GM15510 (cell line): ENCODE results near the gene TXNDC16.

ENCODE experiments used
- POLR2A ChIP-seq: IDR thresholded peaks from 3 replicates; pipeline ENCODE4 v1.6.1; 2011; ENCODE audit warnings: borderline replicate concordance; ENCODE audit not compliant: insufficient read length; ENCODE audit errors: extremely low read depth

The TXNDC16 gene

DNA sequence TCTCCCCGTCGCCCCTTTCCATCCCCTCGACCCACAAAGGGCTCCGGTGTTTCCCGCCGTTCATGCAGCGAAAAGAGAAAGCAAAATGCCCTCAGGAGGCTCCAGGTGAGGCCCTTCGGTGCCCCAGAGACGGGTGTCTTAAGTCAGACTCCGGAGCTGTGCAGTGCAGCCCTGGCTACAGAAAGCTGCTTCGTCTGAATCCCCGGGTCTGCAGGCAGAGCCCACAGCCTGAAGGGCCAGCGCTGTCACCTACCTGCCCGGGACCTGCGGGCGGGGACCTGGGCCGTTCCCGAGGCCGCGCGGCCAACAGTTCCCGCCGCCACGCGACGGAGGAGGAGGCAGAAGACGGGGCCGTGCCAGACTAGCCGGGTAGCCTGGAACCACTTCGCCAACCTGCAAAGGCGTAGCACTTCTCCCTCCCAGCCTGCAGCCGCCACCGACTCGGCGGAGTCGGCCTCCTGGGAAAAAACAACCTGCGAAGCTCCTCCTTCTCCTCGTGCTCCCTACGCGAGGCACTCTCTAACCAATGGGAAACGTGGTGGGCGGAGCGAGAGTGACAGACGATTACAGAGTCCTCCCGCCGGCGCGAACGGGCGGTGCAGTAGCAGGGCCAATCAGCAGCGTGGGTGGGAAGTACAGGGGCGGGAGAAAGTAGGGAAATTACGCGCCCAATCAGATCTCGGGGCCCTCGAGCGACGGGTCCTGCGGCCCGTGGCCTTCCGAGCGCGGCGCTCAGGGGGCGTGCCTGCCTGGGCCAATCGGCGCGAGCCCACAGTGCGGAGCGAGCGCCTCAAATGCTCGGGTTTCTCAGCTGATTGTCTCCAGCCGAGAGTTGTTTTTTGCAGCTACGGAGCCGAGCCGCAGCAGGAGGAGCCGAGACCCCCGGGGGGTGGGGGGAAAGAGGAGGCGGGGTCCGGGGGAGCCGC, at the start of gene TXNDC16, which contains the start of gene GPR137C:
TSS of gene TXNDC16 (minus strand) at position 443 of the 926 bp plus-strand sequence. CDS start 8,948 bp downstream, outside the sequence.
TSS of gene GPR137C (plus strand) at position 774 of the 926 bp plus-strand sequence. CDS start 312 bp downstream, outside the sequence.
- TF ChIP-seq POLR2A = peak; percentile 80

DNA sequence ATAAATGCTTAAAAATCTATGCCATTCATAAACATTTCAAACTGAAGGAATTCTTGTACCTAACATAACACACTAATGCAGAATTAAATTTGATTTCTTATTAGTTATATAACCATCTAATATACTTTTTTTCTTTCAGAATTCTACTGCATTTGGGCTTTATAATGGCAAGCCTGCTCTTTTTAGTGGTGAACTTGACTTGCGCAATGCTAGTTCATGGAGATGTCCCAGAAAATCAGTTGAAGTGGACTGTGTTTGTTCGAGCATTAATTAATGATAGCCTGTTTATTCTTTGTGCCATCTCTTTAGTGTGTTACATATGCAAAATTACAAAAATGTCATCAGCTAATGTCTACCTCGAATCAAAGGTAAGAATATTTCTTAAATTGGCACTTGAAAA, 47.7 kb upstream of the TXNDC16 start:
- no peak for TF ChIP-seq POLR2A

GRCh38 chr14:52598568-52598967, 46.3 kb upstream of the TXNDC16 start:
- TF ChIP-seq POLR2A = no peak

DNA sequence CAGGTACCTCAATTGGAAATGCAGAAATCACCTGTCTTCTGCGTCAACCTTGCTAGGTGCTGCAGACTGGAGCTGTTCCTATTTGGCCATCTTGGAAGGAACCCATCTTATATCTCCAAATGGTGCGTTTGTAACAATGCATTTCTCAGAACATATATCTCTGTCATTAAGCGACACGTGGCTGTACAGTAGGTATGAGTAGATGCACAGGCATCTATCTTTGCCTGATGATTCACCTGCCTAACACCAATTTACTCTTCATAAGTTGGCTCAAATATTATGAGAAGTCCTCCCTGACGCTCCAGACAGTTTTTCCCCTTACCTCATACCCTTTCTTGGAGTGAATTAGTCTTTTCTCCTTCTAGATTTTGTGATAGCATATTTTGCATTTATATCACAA, 44.6 kb upstream of the TXNDC16 start:
- TF ChIP-seq POLR2A = no peak

DNA sequence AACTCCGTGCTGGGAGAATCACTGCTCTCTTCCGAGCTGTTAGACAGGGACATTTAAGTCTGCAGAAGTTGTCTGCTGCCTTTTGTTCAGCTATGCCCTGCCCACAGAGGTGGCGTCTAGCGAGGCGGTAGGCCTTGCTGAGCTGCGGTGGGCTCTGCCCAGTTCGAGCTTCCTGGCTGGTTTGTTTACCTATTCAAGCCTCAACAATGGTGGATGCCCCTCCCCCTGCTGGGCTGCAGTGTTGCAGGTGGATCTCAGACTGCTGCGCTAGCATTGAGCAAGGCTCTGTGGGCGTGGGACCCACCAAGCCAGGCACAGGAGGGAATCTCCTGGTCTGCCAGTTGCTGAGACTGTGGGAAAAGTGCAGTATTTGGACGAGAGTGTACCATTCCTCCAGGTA, 44.0 kb upstream of the TXNDC16 start:
- TF ChIP-seq POLR2A = no peak

DNA sequence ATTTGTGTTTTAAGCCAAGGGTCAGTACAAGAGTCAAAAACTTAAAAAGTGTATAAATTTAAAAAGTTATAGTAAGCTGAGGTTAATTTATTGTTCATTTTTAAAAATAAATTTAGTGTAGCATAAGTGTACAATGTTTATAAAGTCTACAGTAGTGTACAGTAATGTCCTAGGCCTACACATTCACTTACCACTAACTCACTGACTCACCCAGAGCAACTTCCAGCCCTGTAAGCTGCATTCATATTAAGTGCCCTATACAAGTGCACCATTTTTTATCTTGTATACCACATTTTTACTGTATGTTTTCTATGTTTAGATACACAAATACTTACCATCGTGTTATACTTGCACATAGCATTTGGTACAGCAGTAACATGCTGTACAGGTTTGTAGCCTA, 38.0 kb upstream of the TXNDC16 start:
- no peak for TF ChIP-seq POLR2A

- TF ChIP-seq POLR2A = no peak
These were observed 37.3 kb upstream of the TXNDC16 start for GRCh38 chr14:52589646-52590045.

DNA sequence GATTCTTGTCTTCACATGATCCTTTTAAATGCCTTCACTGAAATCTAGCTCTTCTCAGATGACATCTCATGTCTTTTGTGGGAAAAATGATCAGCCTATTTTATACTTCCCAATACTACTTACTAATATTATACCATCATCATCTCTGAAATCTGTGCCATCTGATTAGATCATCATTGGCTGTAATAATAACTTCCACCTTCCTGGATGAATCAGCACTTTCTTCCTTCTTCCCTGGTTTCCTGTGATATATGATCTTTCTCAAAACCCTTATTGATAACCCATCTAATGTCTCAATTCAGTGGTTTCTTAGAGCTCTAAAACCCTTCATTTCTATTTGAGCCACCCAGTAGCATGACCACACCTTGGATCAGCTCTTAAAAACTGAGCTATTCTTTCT, 31.2 kb upstream of the TXNDC16 start:
- TF ChIP-seq POLR2A = no peak

DNA sequence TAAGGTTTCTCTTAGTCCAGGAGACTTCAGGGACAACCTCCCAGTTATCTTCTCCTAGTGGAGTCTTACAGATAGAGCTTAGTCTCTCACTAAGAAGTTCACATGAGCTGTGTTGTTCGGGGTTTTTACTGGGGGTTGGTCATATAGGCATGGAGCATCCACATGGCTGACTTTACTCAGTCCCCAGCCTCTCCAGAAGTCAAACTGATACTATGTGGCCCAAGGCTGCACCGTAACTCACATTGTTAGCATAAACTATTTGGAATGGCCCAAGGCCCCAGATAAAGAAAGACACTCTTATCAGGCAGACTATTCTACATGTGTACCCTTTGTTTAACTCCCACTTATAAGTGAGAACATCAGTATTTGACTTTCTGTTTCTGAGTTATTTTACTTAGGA, 23.6 kb upstream of the TXNDC16 start:
- no peak for TF ChIP-seq POLR2A

DNA sequence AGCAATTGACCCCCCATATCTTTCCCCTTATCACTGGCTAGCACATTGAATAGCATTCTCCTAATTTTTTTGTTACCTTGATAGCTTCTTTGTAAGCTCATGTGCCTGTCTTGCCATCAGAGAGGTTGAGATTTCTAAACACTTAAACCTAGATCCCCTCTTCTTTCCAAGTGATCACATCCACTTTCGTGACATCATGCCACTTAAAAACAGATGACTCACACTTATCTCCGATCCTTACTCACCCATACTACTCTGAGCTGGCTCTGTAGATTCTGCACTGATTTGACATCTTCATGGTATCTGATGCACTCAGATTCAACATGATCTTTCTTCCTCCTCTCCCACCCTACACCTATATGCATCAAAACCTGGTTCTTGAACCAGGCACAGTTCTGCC, 10.8 kb upstream of the TXNDC16 start:
- TF ChIP-seq POLR2A = no peak

- no peak for TF ChIP-seq POLR2A
These were observed 6.4 kb upstream of the TXNDC16 start for GRCh38 chr14:52558688-52559087.

- TF ChIP-seq POLR2A = no peak
These were observed 1.6 kb upstream of the TXNDC16 start for GRCh38 chr14:52553671-52554575.

DNA sequence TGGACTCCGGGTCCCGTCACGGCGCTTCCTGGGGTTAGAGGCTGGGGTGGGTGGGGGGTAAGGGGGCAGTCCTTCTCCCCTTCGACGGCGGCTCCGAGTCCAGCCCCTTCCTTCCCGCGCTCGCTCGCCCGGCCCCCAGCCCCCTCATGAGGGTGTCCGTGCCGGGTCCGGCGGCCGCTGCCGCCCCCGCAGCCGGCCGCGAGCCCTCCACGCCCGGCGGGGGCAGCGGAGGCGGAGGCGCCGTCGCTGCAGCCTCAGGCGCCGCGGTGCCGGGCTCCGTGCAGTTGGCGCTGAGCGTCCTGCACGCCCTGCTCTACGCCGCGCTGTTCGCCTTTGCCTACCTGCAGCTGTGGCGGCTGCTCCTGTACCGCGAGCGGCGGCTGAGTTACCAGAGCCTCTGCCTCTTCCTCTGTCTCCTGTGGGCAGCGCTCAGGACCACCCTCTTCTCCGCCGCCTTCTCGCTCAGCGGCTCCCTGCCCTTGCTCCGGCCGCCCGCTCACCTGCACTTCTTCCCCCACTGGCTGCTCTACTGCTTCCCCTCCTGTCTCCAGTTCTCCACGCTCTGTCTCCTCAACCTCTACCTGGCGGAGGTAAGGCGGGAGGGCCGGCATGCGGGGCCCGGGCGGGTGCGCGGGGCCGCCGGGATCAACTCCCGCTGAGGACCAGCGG, 831 bp upstream of the TXNDC16 start:
- no peak for TF ChIP-seq POLR2A

DNA sequence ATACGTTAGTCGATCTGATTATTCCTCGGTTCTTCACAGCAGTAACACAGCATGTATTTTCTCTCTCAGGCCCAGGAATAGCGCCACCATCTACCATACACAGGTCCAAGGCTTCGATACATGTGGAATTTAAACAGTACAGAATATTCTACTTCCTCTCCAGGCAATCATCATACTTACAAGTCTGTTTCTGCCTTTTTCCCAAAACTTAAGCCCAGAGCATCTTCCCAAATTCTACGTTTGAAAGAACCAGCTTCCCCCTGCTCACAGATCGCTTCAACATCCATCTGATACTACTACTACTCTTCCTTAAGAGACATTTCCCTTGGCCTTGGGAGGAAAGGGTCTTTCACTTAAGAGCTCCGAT, 626 bp downstream of the TXNDC16 start:
- no peak for TF ChIP-seq POLR2A

- TF ChIP-seq POLR2A = no peak
These were observed 1.1 kb downstream of the TXNDC16 start for GRCh38 chr14:52551205-52551604.
